ENCODE data around the gene OSBPL10.
"Not testable (repeated sequence)": the region's sequence is repeated elsewhere in the genome, so short reads cannot be mapped to it uniquely, and the experiment has no call there.

OSBPL10 gene

GRCh38 chr3:31890007-31890406 lies 91.1 kb downstream of the OSBPL10 start:
- DNase-seq (ENCODE audit: low spot score): no peak

GRCh38 chr3:31885235-31885634 lies 95.8 kb downstream of the OSBPL10 start:
- DNase-seq (ENCODE audit: low spot score): no peak

GRCh38 chr3:31884251-31884650 lies 96.8 kb downstream of the OSBPL10 start:
- DNase-seq (ENCODE audit: low spot score): no peak

GRCh38 chr3:31882895-31883294 lies 98.2 kb downstream of the OSBPL10 start:
- no peak for DNase-seq (ENCODE audit: low spot score)

- DNase-seq (ENCODE audit: low spot score): no peak
Measured at GRCh38 chr3:31882431-31882830, 98.6 kb downstream of the OSBPL10 start.

GRCh38 chr3:31880482-31881078 lies 100.5 kb downstream of the OSBPL10 start:
- DNase-seq (ENCODE audit: low spot score): no peak

- no peak for DNase-seq (ENCODE audit: low spot score)
Measured at GRCh38 chr3:31880020-31880419, 101.0 kb downstream of the OSBPL10 start.

- DNase-seq (ENCODE audit: low spot score): no peak
Measured at GRCh38 chr3:31879365-31879764, 101.7 kb downstream of the OSBPL10 start.

- DNase-seq (ENCODE audit: low spot score): peak; percentile 15
Measured at GRCh38 chr3:31878231-31878838, 102.7 kb downstream of the OSBPL10 start.

GRCh38 chr3:31876331-31876730 lies 104.7 kb downstream of the OSBPL10 start:
- DNase-seq (ENCODE audit: low spot score): peak; percentile 17

GRCh38 chr3:31875437-31875836 lies 105.6 kb downstream of the OSBPL10 start:
- DNase-seq (ENCODE audit: low spot score): no peak

- no peak for DNase-seq (ENCODE audit: low spot score)
Measured at GRCh38 chr3:31873254-31873820, 107.7 kb downstream of the OSBPL10 start.

GRCh38 chr3:31871939-31872507 lies 109.0 kb downstream of the OSBPL10 start:
- no peak for DNase-seq (ENCODE audit: low spot score)

GRCh38 chr3:31870111-31870510 lies 111.0 kb downstream of the OSBPL10 start:
- DNase-seq (ENCODE audit: low spot score): not testable (repeated sequence)

- no peak for DNase-seq (ENCODE audit: low spot score)
Measured at GRCh38 chr3:31868236-31868635, 112.8 kb downstream of the OSBPL10 start.

GRCh38 chr3:31862666-31863279 lies 118.3 kb downstream of the OSBPL10 start:
- DNase-seq (ENCODE audit: low spot score): no peak

GRCh38 chr3:31861826-31862225 lies 119.2 kb downstream of the OSBPL10 start:
- no peak for DNase-seq (ENCODE audit: low spot score)

- DNase-seq (ENCODE audit: low spot score): not testable (repeated sequence)
Measured at GRCh38 chr3:31860642-31861041, 120.4 kb downstream of the OSBPL10 start.

- DNase-seq (ENCODE audit: low spot score): no peak
Measured at GRCh38 chr3:31859245-31859644, 121.8 kb downstream of the OSBPL10 start.

GRCh38 chr3:31858439-31858838 lies 122.6 kb downstream of the OSBPL10 start:
- no peak for DNase-seq (ENCODE audit: low spot score)

- no peak for DNase-seq (ENCODE audit: low spot score)
Measured at GRCh38 chr3:31853580-31853979, 127.5 kb downstream of the OSBPL10 start.

GRCh38 chr3:31851278-31851677 lies 129.8 kb downstream of the OSBPL10 start:
- DNase-seq (ENCODE audit: low spot score): no peak

- DNase-seq (ENCODE audit: low spot score): no peak
Measured at GRCh38 chr3:31848911-31849310, 132.2 kb downstream of the OSBPL10 start.

Data from AG08395 (cell line).